Measurements from ENCODE around the gene CEP41.

Gene CEP41

GRCh38 chr7:130440527-130441365 lies at the start of gene CEP41:
Gene CEP41 (minus strand): TSS chr7:130441016. CDS start chr7:130440966, 50 bp downstream.
- DNase-seq: peak; percentile 98 to 100

- peak in 1 of 2 experiments; percentile 25 for DNase-seq
Observed at GRCh38 chr7:130490311-130490791, 49.5 kb upstream of the CEP41 start.

- no peak for DNase-seq
Observed at GRCh38 chr7:130489140-130489983, 48.5 kb upstream of the CEP41 start.

DNA sequence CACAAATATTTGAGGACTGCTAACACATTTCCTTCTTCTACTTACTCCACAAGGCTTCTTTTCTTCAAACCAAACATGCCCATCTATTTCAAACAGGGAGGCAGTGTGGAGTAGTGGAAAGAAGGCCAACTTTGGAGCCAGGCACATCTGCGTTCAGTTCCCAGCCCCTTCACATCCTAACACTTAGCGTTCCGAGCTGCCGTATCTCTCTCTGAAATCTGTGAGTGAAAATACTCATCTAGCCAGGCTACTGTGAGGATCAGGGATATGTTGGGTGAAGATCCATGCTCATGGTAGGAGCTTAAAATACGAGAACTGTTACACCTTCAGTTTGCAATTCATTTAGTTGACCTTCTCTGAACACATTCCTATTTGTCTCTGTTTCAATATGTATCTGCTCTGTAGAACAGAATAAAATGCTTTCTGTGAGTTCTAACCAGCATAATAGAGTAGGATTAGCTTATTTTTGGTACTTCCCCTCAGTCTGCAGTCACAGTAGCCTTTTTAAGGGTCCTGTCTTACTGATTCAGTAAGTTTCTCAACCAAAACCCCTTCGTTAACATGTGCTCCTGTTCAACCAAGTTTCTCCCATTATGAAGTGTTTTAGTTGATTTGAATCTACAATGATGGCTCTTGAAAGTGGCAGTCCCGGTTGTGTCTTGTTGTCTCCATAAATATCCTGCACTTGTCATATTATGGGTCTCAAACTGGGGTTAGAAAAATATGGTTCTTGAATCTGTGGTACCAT lies 47.8 kb upstream of the CEP41 start:
- no peak for DNase-seq

- DNase-seq: peak in 1 of 2 experiments; percentile 27
Observed at GRCh38 chr7:130486954-130487436, 46.2 kb upstream of the CEP41 start.

- peak; percentile 53 to 84 for DNase-seq
Observed at GRCh38 chr7:130486114-130486953, 45.5 kb upstream of the CEP41 start.

- no peak for DNase-seq
Observed at GRCh38 chr7:130485734-130486113, 44.9 kb upstream of the CEP41 start.

GRCh38 chr7:130483031-130483430 lies 42.2 kb upstream of the CEP41 start:
- peak in 1 of 2 experiments; percentile 16 for DNase-seq

GRCh38 chr7:130481898-130482297 lies 41.1 kb upstream of the CEP41 start:
- DNase-seq: no peak

DNA sequence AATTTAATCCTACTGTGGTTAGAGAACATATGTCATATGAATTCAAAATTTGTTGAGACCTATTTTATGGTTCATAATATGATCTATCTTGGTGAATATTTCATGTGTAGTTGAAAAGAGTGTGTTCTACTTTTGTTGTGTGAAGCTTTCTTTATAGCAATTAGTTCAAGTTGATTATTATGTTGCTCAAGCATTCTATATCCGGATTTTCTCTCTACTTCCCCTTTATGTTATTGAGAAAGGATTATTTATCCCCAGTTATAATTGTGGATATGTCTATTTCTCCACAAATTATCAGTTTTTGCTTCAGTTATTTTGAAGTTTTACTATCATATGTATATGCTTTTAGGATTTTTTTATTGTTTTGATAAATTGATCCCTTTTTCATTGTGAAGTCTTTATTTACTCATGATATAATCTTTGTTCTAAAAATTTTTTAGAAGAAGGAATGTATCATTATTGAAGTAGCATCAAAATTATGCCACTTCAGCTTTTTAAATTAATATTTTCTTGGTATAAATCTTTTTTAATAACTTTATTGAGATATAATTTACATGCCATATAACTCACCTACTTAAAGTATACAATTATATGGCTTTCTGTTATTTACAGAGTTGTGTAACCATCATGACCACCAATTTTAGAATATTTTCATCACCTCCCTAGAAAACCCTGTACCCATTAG lies 39.0 kb upstream of the CEP41 start:
- DNase-seq: no peak

DNA sequence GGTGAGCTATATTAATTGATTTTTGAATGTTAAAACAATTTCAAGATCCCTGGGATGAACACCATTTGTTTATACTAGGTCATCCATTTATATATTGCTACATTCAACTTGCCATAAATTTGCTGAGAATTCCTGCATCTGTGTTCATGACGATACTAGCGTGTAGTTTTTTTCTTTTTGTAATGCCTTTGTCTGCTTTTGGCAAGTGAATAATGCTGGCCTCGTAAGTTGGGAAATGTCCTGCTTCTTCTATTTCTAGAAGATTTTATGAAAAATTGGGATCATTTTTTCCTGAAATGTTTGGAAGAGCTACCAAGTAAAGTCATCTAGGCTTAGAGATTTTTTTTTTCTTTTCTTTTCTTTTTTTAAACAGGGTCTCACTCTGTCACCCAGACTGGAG lies 38.2 kb upstream of the CEP41 start:
- no peak for DNase-seq

DNA sequence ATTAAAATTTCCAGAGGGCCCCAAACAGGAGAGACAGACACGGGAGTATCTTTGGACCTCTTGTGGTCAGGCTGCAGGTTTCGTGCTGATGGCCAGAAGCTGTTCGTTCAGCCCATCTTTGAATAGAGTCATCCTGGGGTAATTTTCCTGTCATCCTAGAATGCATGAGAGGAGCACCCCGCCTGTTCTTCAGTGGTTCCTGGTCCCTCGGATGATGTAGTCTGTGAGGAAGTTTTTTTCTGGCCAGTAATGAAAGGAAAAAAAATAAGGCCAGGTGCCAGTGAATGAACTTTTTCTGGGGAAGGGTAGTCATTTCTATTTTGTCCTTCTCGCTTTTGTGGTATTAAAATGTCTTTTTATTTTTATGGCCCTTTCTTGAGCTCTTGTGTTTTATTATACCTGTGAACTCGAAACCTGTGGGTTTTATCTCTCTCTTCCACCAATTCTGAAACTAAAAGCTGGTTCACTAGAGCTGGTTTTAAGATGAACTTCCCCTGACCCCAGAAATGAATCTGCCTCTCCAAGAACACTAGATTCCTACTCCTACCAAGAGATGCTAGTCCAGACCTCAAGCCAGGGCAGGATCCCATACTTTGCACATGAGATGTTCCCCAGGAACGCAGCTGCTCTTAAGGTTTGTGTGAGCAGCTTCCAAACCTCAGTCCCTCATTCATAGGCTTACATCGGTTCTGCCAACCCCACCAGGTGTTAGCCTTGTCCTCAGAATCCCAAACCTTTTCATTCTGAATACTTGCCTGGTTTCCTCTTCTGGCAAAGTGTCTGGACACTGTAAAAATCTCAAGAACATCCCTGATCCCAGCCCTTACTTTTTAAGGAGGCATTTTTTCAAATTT lies 35.7 kb upstream of the CEP41 start:
- no peak for DNase-seq

DNA sequence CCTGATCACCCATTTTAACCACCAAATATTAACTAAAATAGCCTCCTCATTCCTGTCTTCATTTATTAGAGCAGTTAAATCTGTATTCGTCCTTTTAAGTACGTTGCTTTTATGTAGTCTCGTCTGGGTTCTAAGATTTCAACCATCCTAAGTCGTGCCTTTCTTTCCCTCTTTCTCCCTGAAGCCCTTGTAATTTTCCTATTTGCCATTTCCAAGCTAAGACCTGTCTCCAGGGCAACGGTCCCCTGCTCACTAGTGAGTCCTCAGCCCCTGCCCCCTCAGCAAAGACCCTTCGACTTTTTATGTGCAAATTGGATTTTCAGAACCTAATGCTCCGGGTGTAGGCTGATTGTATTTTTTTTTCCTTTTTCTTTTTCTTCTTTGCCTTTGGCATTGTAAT lies 35.0 kb upstream of the CEP41 start:
- no peak for DNase-seq

GRCh38 chr7:130473876-130474275 lies 33.1 kb upstream of the CEP41 start:
- DNase-seq: no peak

- no peak for DNase-seq
Observed at GRCh38 chr7:130473289-130473688, 32.5 kb upstream of the CEP41 start.

DNA sequence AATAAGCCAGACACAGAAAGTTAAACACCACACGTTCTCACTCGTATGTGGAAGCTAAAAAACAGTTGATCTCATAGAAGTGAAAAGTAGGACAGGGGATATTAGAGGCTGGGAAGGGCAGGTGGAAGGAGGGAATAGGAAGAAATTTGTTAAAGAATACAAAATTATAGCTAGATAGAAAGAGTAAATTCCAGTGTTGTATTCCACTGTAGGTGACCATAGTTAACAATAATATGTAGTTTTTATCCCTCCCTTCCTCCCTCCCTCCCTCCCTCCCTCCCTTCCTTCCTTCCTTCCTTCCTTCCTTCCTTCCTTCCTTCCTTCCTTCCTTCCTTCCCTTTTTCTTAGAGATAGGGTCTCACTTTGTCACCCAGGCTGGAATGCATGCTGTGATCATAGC lies 31.2 kb upstream of the CEP41 start:
- no peak for DNase-seq

GRCh38 chr7:130468612-130469011 lies 27.8 kb upstream of the CEP41 start:
- no peak for DNase-seq

- no peak for DNase-seq
Observed at GRCh38 chr7:130463553-130464434, 23.0 kb upstream of the CEP41 start.

- no peak for DNase-seq
Observed at GRCh38 chr7:130461272-130461671, 20.5 kb upstream of the CEP41 start.
